NCI-H1436 (cell line): ENCODE results near the gene ZNF567.
"Not testable (repeated sequence)": the region's sequence is repeated elsewhere in the genome, so short reads cannot be mapped to it uniquely, and the experiment has no call there.

ENCODE experiments used
- DNase-seq: peaks from one replicate; lab custom pipeline; 2025; lab: John Stamatoyannopoulos, UW

The ZNF567 gene

GRCh38 chr19:36687214-36688056, at the start of gene ZNF567:
Gene ZNF567 (plus strand): TSS chr19:36687612. CDS start chr19:36694868, 7,256 bp downstream.
- DNase-seq, result peak; percentile 96

- no peak for DNase-seq
Measured at GRCh38 chr19:36638862-36639510, 48.4 kb upstream of the ZNF567 start.

- no peak for DNase-seq
Measured at GRCh38 chr19:36646746-36647145, 40.7 kb upstream of the ZNF567 start.

GRCh38 chr19:36652958-36653357, 34.5 kb upstream of the ZNF567 start:
- DNase-seq, result peak; percentile 12

- DNase-seq, result no peak
Measured at GRCh38 chr19:36665832-36666231, 21.6 kb upstream of the ZNF567 start.

GRCh38 chr19:36668646-36669045, 18.8 kb upstream of the ZNF567 start:
- DNase-seq, result no peak

- DNase-seq, result no peak
Measured at GRCh38 chr19:36672368-36672767, 15.0 kb upstream of the ZNF567 start.

GRCh38 chr19:36674201-36674600, 13.2 kb upstream of the ZNF567 start:
- DNase-seq, result no peak

- DNase-seq, result no peak
Measured at GRCh38 chr19:36679455-36679854, 8.0 kb upstream of the ZNF567 start.

GRCh38 chr19:36685835-36686234, 1.6 kb upstream of the ZNF567 start:
- no peak for DNase-seq

- DNase-seq, result no peak
Measured at GRCh38 chr19:36686365-36687213, 823 bp upstream of the ZNF567 start.

GRCh38 chr19:36688058-36688457, 646 bp downstream of the ZNF567 start:
- no peak for DNase-seq

- DNase-seq, result no peak
Measured at GRCh38 chr19:36707134-36707533, 19.7 kb downstream of the ZNF567 start.

GRCh38 chr19:36709423-36709822, 22.0 kb downstream of the ZNF567 start:
- DNase-seq, result no peak

GRCh38 chr19:36719687-36720556, 32.5 kb downstream of the ZNF567 start:
- no peak for DNase-seq

- not testable (repeated sequence) for DNase-seq
Measured at GRCh38 chr19:36736166-36736565, 48.8 kb downstream of the ZNF567 start.

- DNase-seq, result no peak
Measured at GRCh38 chr19:36745870-36746269, 58.5 kb downstream of the ZNF567 start.

- DNase-seq, result no peak
Measured at GRCh38 chr19:36747750-36748149, 60.3 kb downstream of the ZNF567 start.

GRCh38 chr19:36748431-36749275, 61.2 kb downstream of the ZNF567 start:
- DNase-seq, result no peak

GRCh38 chr19:36749613-36750012, 62.2 kb downstream of the ZNF567 start:
- not testable (repeated sequence) for DNase-seq
